Panc1 (cell line): Measurements from ENCODE around the gene ZNF575.
A peak's percentile ranks its signal among the peaks of the same experiment; 100 is the strongest.

Experiments
- POLR2AphosphoS5 ChIP-seq: IDR thresholded peaks from 2 replicates; pipeline ENCODE4 v1.6.1; 2012; ENCODE audit warnings: mild to moderate bottlenecking, low read depth, low read length, moderate library complexity
- SIN3A ChIP-seq: IDR thresholded peaks from 2 replicates; pipeline ENCODE4 v1.6.1; 2012; ENCODE audit warnings: low read depth, mild to moderate bottlenecking, low read length, moderate library complexity, borderline replicate concordance; ENCODE audit not compliant: insufficient read depth
- TCF7L2 ChIP-seq: IDR thresholded peaks from 2 replicates; pipeline ENCODE4 v1.6.1; 2011; ENCODE audit warnings: mild to moderate bottlenecking, low read depth, low read length, inconsistent platforms
- TF ChIP-seq, protein P1 (sequence below): fragments of 450-650 bp; IDR thresholded peaks from 2 replicates; pipeline ENCODE4 v1.5.1; 2017; ENCODE audit warnings: mild to moderate bottlenecking
- TF ChIP-seq, protein P2 (sequence below), 2 experiments: IDR thresholded peaks; 2 replicates each; pipeline ENCODE4 v1.6.1; 2011 to 2012; ENCODE audit warnings: low read depth in 2 of 2, control low read depth in 1 of 2, low read length in 1 of 2, mild to moderate bottlenecking in 1 of 2, moderate library complexity in 1 of 2; ENCODE audit not compliant: insufficient read depth in 1 of 2

DNA sequence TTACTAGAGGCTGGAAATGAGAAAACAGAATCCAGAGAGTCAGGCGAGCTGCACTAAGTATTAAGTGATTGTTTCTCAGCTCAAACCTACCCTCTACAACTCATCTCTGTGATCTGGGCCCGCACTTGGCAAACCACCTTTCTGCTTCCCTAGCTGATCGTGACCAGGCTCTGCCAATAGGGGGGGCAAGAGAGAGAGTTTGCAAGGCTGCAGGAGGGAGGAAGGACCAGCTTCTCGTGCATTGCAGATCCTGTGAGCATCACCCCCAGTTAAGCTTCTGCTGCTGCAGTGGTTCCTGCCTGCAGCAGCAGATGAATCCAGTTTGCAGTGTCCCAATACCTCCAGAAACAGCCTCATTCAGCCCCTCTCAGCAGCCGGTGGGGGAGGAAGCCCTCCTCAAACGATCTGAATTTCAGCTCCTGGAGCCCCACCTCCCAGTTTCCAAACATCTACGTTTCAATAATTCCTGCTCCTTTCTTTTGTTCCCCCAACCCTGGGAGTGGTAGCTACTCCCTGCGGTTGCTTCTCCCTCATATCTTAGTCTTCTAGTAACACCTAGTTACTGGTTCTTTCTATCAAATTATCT lies 22.3 kb downstream of the ZNF575 start:
- TF ChIP-seq, protein P1, sequence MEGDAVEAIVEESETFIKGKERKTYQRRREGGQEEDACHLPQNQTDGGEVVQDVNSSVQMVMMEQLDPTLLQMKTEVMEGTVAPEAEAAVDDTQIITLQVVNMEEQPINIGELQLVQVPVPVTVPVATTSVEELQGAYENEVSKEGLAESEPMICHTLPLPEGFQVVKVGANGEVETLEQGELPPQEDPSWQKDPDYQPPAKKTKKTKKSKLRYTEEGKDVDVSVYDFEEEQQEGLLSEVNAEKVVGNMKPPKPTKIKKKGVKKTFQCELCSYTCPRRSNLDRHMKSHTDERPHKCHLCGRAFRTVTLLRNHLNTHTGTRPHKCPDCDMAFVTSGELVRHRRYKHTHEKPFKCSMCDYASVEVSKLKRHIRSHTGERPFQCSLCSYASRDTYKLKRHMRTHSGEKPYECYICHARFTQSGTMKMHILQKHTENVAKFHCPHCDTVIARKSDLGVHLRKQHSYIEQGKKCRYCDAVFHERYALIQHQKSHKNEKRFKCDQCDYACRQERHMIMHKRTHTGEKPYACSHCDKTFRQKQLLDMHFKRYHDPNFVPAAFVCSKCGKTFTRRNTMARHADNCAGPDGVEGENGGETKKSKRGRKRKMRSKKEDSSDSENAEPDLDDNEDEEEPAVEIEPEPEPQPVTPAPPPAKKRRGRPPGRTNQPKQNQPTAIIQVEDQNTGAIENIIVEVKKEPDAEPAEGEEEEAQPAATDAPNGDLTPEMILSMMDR = peak; percentile 86
- TF ChIP-seq, protein P2, sequence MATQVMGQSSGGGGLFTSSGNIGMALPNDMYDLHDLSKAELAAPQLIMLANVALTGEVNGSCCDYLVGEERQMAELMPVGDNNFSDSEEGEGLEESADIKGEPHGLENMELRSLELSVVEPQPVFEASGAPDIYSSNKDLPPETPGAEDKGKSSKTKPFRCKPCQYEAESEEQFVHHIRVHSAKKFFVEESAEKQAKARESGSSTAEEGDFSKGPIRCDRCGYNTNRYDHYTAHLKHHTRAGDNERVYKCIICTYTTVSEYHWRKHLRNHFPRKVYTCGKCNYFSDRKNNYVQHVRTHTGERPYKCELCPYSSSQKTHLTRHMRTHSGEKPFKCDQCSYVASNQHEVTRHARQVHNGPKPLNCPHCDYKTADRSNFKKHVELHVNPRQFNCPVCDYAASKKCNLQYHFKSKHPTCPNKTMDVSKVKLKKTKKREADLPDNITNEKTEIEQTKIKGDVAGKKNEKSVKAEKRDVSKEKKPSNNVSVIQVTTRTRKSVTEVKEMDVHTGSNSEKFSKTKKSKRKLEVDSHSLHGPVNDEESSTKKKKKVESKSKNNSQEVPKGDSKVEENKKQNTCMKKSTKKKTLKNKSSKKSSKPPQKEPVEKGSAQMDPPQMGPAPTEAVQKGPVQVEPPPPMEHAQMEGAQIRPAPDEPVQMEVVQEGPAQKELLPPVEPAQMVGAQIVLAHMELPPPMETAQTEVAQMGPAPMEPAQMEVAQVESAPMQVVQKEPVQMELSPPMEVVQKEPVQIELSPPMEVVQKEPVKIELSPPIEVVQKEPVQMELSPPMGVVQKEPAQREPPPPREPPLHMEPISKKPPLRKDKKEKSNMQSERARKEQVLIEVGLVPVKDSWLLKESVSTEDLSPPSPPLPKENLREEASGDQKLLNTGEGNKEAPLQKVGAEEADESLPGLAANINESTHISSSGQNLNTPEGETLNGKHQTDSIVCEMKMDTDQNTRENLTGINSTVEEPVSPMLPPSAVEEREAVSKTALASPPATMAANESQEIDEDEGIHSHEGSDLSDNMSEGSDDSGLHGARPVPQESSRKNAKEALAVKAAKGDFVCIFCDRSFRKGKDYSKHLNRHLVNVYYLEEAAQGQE (IDR thresholded peaks at IDR 0.05; ENCODE audit: insufficient read depth in 1 of 2, low read depth in 2 of 2, low read length in 1 of 2) = no peak
- TF ChIP-seq POLR2AphosphoS5 (no peak), SIN3A (no peak), TCF7L2 (no peak)
